ENCODE results near the gene NTM.
"Not testable (repeated sequence)": the region's sequence is repeated elsewhere in the genome, so short reads cannot be mapped to it uniquely, and the experiment has no call there.

Gene NTM

DNA sequence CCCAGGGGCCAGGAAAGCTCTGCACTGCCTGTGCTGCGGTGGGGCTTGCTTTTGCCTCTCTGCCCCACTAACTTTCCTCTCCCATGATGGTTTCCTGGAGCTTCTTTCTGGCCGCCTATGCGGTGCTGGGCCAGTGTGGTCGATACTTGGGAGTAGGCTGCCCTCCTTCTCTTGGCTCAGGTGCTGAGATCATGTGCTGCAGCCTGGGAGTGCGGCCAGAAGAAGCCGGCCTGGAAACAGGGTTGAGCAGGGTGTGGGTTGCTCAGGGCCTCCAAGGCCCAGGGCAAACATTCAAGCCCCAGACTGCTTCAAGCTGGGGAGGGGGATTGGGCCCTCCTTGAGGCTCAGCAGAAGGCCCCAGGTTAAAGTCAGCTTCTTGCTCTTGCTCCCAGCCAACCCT lies 125.0 kb downstream of the NTM start:
- TF ChIP-seq, protein P1, sequence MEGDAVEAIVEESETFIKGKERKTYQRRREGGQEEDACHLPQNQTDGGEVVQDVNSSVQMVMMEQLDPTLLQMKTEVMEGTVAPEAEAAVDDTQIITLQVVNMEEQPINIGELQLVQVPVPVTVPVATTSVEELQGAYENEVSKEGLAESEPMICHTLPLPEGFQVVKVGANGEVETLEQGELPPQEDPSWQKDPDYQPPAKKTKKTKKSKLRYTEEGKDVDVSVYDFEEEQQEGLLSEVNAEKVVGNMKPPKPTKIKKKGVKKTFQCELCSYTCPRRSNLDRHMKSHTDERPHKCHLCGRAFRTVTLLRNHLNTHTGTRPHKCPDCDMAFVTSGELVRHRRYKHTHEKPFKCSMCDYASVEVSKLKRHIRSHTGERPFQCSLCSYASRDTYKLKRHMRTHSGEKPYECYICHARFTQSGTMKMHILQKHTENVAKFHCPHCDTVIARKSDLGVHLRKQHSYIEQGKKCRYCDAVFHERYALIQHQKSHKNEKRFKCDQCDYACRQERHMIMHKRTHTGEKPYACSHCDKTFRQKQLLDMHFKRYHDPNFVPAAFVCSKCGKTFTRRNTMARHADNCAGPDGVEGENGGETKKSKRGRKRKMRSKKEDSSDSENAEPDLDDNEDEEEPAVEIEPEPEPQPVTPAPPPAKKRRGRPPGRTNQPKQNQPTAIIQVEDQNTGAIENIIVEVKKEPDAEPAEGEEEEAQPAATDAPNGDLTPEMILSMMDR (IDR thresholded peaks at IDR 0.05; ENCODE audit: borderline replicate concordance, insufficient read depth, low read depth, low read length): no peak
- H3K4me3 ChIP-seq (ENCODE audit: low read depth, low read length): no peak overlapping the region

DNA sequence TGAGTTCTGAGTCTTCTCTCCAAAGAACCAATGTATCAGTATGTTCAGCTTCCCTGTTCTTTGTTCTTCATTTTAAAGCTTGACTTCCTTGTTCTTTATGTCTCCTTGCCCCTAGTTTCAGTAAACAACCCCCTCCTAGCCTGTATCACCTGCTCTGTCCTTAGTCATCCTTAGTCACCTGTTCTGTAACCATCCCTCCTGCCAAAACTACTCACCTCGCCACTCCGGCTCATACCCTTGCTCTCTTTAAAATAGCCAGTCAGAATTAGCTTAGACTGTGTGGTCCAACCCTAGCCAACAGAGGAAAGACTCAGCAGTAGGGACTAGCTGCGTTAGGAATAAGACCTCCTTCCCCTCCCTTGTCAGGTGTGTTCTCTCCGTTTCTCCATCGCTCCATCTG lies 127.3 kb downstream of the NTM start:
- not testable (repeated sequence) for H3K4me3 ChIP-seq (ENCODE audit: low read depth, low read length)

DNA sequence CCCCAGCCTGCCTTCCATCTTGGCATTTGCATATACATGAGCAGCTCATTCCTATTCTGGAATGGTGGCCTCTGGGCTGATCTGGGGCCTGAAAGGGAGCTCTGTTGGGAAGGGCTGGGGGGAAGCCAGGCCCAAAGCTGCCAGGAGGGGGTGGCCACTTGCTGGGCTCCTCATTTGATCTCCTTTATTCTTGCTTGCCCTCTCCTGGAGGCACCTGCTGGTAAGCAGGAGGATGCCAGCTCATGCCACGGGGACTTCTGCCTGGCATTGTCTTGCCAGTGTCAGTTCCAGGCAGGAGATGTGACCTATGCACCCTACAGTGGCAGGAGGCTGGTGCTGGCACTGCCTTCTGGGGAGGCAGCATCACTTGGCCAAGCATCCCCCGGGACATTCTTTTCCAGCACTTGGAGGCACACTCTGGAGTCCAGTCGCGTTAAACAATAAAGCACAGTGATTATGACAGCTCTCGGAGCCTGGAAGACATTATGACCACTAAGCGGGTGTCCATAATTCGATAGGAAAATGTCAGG lies 128.3 kb downstream of the NTM start:
- H3K4me3 ChIP-seq (ENCODE audit: low read depth, low read length): no peak overlapping the region
- TF ChIP-seq, protein P1 (IDR thresholded peaks at IDR 0.05; ENCODE audit: borderline replicate concordance, insufficient read depth, low read depth, low read length): no peak

DNA sequence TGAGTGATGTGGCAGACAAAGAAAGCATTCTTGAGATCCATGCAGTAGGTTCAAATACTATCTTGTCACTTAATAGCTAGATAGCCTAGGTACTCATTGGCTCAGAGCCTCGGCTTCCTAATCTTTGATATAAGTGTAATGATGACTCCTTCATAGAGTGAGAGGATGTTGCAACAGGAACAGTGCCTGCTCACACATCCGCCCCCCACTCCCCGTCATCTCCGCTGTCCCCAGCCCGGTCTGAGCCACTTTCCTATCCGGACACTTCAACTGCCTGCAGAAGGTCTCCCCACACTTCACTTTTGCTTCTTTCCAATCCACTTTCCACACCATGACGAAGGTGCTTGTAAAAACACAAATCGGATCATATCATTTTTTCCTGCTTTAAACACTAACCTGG lies 128.8 kb downstream of the NTM start:
- TF ChIP-seq, protein P1 (IDR thresholded peaks at IDR 0.05; ENCODE audit: borderline replicate concordance, insufficient read depth, low read depth, low read length): no peak
- H3K4me3 ChIP-seq (ENCODE audit: low read depth, low read length): no peak overlapping the region

DNA sequence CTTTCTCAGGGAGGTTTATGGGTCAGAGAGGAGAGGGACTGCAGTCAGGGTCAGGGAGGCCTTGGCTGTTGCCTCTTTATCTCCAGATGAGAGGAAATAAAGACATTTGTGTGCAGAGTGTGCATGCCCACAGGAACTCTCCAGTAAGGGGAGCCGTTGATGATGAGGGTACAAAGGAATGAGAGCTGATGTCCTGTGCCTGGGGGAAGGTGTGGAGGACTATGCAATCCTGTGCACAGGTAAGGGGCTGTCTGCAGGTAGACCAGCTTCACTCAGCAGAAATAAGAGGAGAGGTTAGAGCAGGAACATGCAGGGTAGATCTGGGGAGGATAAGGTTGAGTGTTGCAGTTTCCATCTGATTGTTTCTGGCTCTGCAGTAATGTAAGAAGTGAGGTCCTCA lies 132.6 kb downstream of the NTM start:
- H3K4me3 ChIP-seq (ENCODE audit: low read depth, low read length): no peak overlapping the region
- TF ChIP-seq, protein P1 (IDR thresholded peaks at IDR 0.05; ENCODE audit: borderline replicate concordance, insufficient read depth, low read depth, low read length): no peak

DNA sequence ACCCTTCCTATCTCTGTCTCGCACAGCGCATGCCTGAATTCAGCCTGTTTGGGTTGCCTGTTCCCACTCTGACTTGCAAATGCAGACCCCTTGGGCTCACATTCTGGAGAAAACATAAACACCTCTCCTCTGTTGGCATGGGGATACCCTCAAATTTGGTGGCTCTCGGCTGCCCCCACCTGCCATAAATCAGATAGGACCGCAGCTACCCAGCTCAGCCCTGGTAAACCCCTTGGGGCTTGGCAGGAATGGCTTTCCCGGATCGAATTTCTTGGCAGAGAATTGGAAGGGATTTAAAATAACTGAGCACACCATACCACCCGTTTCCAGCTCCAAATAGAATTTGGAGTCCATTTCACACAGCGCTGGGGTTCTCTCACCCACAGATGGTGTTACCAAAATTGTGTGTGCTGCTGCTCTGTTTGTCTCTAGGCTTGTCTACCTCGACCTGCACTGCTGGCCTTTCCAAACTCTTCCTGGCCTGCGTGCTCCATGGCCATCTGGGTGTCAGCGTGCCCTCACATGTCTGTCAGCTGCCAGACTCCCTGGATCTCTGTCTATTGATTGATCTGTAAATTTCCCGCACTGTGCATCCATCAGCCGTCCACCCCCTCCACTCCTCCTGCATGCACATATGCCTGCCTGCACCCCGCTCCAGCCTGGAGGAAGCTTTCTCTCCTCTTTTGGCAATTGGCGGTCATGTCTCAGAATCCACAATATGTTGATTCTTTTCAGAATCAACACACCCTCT lies 134.0 kb downstream of the NTM start:
- H3K4me3 ChIP-seq (ENCODE audit: low read depth, low read length): no peak overlapping the region
- TF ChIP-seq, protein P1 (IDR thresholded peaks at IDR 0.05; ENCODE audit: borderline replicate concordance, insufficient read depth, low read depth, low read length): no peak

DNA sequence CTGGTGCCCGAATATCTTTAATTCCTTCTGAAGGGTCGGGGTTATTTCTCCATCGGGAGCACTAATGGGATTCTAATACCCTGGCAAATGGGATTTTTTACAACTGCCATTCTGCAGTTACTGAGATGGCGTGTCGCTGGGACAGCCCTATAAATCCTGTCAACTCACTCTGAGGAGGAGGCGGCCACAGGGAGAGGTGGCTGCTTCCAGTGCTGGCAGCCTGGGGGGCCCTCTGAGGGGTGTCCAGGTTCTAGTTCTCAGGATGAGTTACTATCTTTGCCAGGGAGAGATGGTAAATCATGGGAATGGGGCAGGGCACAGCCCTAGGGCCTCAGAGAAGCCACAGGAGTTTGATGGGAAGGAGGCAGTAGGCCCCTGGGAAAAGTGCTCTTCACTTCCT lies 135.9 kb downstream of the NTM start:
- TF ChIP-seq, protein P1 (IDR thresholded peaks at IDR 0.05; ENCODE audit: borderline replicate concordance, insufficient read depth, low read depth, low read length): no peak

More for the DNA sequence above, 135.9 kb downstream of the NTM start:
- no peak overlapping the region for H3K4me3 ChIP-seq (ENCODE audit: low read depth, low read length)

Data from GM12875 (cell line).